ENCODE data around the gene RTL1.

The RTL1 gene

GRCh38 chr14:100864960-100865681 lies 38.4 kb downstream of the RTL1 start:
- DNase-seq, result no peak

- DNase-seq, result no peak
Measured at GRCh38 chr14:100864206-100864605, 39.3 kb downstream of the RTL1 start.

- DNase-seq, result no peak
Measured at GRCh38 chr14:100862793-100863192, 40.7 kb downstream of the RTL1 start.

GRCh38 chr14:100862277-100862676 lies 41.2 kb downstream of the RTL1 start:
- no peak for DNase-seq

GRCh38 chr14:100861937-100862247 lies 41.6 kb downstream of the RTL1 start:
- DNase-seq, result no peak

- DNase-seq, result no peak
Measured at GRCh38 chr14:100861188-100861936, 42.2 kb downstream of the RTL1 start.

GRCh38 chr14:100860556-100861187 lies 42.9 kb downstream of the RTL1 start:
- DNase-seq, result no peak

GRCh38 chr14:100859781-100860180 lies 43.7 kb downstream of the RTL1 start:
- DNase-seq, result no peak

GRCh38 chr14:100858838-100859220 lies 44.7 kb downstream of the RTL1 start:
- DNase-seq, result no peak

- no peak for DNase-seq
Measured at GRCh38 chr14:100857923-100858837, 45.3 kb downstream of the RTL1 start.

- DNase-seq, result no peak
Measured at GRCh38 chr14:100857233-100857922, 46.1 kb downstream of the RTL1 start.

- no peak for DNase-seq
Measured at GRCh38 chr14:100856056-100856950, 47.2 kb downstream of the RTL1 start.

- no peak for DNase-seq
Measured at GRCh38 chr14:100855256-100855930, 48.1 kb downstream of the RTL1 start.

GRCh38 chr14:100854435-100854834 lies 49.1 kb downstream of the RTL1 start:
- DNase-seq, result no peak

- no peak for DNase-seq
Measured at GRCh38 chr14:100851946-100852620, 51.4 kb downstream of the RTL1 start.

GRCh38 chr14:100851586-100851916 lies 52.0 kb downstream of the RTL1 start:
- DNase-seq, result no peak

- peak; percentile 77 for DNase-seq
Measured at GRCh38 chr14:100850841-100851585, 52.5 kb downstream of the RTL1 start.

- DNase-seq, result no peak
Measured at GRCh38 chr14:100849115-100849781, 54.3 kb downstream of the RTL1 start.

- no peak for DNase-seq
Measured at GRCh38 chr14:100846309-100846859, 57.1 kb downstream of the RTL1 start.

All from activated naive CD4-positive, alpha-beta T cell treated with Interleukin-2 at 50 U/mL for 16 hours (primary cell).